Epidermal melanocyte (primary cell): Measurements from ENCODE around the gene ASIC4.

Experiments
- DNase-seq: peaks from one replicate; pipeline ENCODE4 v3.0.0; 2011; ENCODE audit warnings: low spot score; ENCODE audit not compliant: insufficient read length

Gene ASIC4

DNA sequence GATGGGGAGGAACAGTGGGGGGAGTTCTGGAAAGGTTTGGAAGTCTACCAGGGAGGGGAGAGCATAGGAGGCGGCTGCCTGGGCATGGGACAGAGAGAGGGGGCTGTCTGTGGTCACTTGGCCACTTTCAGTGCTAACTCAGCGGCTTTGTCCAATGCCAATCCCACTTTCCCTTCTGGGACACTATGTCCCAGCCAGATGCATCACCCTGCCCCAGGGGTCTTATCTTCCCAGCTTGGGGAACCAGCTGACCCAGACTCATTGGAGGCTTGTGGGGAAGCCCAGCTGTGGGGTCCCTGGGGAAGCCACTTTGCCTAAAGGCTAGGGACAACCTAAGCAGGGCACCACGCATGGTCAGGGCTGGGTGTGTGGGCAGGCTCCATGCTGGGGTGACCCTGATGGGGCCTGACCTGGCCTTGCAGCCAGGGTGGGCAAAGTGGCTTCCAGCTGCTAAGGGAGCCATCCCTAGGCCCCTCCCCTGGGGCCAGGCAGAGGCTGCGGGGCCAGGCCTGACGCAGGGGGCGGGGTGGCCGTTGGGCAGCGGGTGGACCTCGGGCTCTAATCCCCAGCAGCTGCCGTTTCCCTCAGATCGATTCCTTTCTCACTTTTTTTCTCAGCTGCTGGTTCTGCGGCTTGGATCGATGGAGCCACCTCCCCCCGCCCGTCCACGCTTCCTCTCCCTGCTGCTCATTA lies 1.6 kb upstream of the ASIC4 start:
- no peak for DNase-seq

- DNase-seq, result no peak
These were observed 495 bp upstream of the ASIC4 start for GRCh38 chr2:219513787-219514186.

DNA sequence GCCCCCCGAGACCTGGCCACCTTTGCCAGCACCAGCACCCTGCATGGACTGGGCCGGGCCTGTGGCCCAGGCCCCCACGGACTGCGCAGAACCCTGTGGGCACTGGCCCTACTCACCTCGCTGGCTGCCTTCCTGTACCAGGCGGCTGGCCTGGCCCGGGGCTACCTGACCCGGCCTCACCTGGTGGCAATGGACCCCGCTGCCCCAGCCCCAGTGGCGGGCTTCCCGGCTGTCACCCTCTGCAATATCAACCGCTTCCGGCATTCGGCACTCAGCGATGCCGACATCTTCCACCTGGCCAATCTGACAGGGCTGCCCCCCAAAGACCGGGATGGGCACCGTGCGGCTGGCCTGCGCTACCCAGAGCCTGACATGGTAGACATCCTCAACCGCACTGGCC lies 554 bp downstream of the ASIC4 start:
- no peak for DNase-seq

- no peak for DNase-seq
These were observed 1.8 kb downstream of the ASIC4 start for GRCh38 chr2:219515874-219516629.

DNA sequence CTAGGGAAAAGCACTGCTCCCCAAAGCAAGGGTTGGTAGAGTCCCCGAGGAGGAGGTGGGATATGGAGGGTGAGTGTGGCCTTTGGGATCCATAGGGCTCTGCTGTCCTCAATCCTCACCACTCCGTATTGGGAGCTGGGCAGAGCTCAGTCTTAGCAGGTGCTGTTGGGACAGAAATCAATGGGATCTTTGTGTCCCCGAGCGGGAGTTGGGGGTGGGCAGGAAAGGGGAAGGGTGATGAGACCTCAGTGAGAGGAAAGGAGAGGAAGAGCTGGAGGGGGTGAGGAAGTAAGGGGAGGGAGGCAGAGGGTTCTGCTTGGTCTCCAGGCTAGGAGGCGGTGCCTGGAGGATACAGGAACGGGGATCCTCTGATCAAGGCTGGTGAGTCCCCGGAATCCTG lies 2.6 kb downstream of the ASIC4 start:
- no peak for DNase-seq

- no peak for DNase-seq
These were observed 3.9 kb downstream of the ASIC4 start for GRCh38 chr2:219517954-219518778.

DNA sequence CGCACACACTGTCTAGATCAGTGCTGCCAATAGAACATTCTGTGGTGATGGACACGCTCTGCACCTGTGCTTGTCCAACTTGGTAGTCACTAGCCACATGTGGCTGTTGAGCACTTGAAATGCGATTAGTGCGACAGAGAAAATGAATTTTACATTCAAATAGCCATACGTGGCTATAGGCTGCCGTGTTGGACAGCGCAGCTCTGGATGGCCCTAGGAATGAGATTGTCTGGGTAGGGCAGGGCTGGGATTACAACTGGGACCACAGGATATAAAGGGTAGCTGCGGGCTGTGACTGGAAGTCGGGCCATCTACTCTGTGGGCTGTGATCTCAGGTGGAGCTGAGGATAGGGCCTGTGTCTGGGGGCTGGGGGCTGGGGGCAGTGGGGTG lies 5.2 kb downstream of the ASIC4 start:
- no peak for DNase-seq

DNA sequence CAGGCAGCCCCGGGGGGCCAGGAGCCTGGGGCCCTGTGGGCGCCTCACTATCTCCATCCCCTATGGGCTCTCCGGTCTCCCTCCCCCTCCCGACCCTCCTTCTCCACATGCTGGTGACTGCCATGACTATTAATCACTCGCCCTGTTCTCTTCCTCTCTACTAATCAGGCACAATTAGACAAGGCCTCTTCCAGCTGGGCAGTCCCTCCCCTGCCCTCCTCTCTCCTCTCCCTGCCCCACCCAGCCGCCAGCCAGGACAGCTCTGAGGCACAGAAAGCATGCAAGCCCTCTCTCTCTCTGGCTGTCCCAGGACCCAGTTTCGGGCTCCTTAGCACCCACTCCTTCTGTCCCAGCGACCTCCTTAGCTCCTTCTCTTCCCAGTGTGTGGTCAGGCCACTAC lies 5.8 kb downstream of the ASIC4 start:
- no peak for DNase-seq

- DNase-seq, result peak; percentile 88
These were observed 7.0 kb downstream of the ASIC4 start for GRCh38 chr2:219521066-219521880.

DNA sequence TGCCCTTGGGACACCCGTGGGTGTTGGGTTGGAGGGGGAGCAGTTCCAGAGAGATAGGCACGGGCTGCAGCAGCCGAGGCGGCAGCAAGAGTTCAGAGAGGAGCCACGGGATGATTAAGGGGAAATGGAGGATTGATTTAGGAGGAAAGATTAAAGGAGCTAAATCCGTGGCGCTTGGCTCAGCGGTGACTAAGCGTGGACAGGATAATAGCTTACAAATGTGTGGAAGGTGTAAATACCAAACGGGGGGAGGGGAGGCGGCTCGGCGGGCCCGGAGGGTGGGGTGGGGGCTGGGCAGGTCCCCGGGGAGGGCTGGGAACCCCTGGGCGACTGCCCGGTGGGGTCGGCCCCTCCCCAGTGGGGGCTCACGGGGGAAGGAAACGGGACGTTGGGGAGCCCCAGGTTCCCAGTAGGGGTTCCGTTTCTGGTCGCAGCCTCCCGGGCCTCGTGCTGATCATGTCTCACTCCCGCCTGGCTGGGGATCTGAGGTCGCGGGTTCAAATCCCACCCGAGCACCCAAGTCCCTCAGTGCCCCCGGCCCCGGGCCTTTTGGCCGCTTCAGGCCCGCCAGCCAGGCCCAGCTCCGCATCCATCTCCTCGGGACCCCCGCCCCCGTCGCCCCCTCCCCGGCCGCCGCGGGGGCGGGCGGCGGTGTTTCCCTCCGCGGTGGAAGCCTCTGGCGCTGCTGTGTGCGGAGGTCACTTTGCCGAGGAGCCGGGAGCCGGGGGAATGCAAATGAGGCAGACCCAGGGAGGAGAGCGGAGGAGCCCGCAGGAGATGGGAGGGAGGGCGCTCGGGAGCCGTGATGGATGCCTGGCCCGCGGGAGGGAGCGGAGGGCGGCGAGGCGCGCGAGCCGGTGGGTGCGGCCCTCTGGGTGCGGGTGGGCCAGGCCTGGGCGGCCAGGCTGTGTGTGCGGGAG lies 8.1 kb downstream of the ASIC4 start:
- no peak for DNase-seq

GRCh38 chr2:219523031-219523671 lies 8.9 kb downstream of the ASIC4 start:
- no peak for DNase-seq

DNA sequence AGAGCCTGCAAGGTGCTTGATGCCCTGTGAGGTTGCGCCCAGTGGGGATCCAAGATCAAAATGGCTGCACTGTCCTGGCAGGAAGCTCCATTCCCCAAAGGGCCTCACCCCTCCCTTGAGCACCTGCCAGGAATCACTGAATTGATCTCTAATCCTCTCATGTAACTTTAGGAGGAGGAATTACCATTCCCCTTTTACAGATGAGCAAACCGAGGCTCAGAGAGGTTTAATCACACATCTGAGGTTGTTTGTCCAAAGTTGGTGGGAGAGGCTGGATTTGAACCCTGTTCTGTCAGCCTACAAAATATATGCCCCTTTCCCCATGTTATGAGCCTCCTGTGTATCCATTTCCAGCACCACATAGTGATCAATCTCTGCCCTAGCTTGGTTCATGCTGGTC lies 10.5 kb downstream of the ASIC4 start:
- no peak for DNase-seq

DNA sequence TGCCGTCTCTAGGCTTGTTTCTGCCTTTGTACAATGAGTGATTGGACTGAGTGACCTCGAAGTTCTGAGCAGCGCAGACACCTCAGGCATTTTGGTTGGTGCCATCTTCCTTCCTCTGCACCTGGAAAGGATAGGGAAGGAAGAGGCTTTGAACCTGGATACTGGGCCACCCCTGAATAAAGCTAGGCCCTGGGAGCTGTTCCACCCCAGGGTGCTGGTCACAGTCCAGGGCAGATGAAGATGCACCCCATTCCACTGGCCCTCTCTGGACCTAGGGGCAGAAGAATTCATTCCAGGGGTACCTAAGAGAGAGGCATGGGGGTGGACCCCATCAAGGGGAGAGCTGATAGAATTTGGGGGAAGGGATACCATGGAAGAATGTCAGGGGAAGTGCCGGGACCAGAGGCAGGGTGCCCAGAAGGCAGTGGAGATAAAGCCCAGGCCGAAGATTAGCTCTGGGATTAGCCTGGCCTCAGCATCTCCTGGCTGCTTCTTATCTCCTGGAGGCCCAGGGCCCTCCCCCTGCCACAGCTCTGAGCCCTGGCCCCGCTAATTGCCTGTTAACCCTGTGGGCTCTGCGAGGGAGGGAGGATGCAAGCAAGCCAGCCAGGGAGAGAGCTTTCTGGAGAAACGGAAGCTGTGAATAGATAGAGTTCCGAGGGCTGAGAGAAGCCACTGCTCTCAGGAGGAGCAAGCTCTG lies 11.4 kb downstream of the ASIC4 start:
- no peak for DNase-seq

- DNase-seq, result no peak
These were observed 12.2 kb downstream of the ASIC4 start for GRCh38 chr2:219526320-219527075.

DNA sequence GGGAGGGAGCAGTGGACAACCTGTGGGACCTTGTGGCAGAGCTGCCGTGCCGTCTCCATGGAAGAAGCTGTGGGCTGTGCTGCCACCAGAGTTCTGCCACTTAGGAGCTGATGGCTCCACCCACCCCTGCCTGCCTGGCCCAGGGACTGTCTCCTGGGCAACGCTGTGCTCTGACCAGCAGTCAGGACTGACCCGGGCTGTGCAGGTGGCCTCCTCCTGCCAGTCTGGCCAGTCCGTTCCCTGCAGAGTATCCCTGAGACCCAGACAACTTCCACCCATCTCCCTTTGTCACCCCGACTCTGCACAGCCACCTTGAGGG lies 12.8 kb downstream of the ASIC4 start:
- DNase-seq, result no peak

GRCh38 chr2:219527472-219527871 lies 13.2 kb downstream of the ASIC4 start:
- DNase-seq, result no peak

DNA sequence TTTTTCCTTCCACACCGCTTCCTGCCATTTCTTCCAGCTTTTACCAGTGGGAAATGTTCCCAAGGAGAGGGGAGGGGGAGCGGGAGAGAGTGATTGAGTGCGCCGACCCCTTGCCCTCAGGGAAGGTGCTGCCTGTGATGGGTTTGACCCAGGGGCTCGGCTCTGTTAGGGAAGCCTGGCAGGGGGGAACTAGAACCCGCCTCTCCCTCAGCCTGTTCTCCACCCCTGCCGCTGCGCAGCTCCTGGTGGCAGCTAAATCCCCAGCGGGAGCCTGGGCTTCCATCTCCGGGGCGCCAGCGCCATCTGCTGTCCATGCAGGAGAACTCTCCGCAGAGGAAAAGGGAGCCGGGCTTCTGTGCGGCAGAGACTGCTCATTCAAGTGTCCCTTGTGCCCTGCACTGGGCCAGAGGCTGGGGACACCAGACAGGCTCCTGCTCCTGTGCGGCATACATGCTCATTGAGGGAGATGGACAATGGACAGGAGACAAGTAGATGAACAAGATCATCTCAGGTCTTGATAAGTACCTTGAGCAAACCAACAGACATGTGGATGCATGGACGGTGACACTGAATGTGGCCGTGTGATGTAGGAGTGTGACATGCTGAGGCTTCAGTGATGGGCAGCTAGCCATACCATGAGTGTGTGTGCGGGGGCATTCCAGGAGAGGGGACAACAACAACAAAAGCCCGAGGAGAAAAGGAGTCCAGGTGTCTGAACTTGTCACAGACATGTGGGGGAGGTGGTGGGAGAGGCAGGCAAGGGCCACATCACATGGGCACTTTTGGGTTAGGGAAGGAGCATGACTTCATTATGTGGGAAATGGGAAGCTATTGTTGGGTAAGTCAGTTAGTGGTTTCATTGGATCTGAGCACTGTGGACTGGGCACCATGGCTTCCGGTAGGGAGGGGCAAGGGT lies 16.0 kb downstream of the ASIC4 start:
- DNase-seq, result peak; percentile 97
